Measurements from ENCODE around the gene CDK14.

CDK14 gene

DNA sequence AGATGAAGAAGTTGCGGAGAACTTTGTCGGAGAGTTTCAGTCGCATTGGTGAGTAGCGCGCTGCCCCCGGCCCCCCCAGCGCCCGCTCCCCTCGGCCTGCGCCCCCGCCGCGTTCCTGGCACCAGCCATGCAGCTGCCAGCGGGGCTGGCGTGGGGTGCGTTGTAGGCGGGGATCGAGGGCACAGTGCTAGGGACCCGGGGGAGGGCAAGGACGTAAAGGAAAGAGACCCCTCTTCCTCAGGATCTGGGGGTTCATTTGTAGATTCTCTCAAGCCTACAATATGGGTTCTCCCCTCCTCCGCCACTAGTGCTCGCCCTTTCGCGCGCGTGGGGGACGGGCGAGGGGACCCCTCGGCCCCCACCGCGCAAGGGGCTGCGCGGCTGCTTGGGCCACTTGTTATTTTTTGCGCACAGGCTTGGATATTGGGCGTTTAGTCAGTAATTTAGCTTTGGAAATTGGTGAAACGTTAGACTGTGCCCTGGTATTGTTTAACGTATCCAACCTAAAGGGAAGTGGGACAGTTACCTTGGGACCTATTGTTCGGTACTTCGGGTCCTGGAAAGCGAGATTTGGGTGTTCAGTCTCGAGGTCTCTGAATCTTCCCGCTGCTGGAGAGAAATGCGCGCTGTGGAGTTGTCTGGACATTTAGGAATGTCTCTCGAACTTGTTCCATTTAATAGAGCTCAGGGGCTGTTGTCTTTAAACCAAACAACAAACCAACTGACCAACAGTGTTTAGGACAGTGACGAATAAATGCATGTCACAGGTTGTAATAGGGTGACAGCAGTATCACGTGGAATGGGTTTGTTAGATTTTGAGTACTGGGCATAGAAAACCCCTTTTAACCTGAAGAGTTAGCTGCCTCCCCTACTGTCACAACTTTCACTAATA is 796 bp downstream of the CDK14 start:
- DNase-seq (ENCODE audit: low read depth in 2 of 2): no peak

GRCh38 chr7:90597563-90598253 is 1.6 kb downstream of the CDK14 start:
- no peak for DNase-seq (ENCODE audit: low read depth in 2 of 2)

DNA sequence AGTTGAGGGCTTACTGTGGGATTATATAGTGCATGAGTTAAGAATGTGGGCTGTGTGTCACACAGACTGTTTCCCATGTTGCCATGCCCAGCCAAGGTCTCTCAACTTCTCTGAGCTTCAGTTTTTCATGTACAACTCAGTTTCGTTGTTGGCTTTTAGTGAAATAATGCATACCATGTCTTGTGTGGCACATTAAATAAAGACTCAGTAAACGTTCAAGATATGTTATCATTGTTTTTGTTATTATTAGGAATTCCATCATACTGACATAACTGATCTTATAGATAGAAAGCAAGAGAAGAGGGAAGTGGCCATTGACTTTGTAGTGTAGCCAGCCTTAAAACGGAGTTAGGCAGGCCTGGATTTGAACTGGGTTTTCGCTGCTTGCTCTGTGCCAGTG is 2.9 kb downstream of the CDK14 start:
- no peak for DNase-seq (ENCODE audit: low read depth in 2 of 2)

DNA sequence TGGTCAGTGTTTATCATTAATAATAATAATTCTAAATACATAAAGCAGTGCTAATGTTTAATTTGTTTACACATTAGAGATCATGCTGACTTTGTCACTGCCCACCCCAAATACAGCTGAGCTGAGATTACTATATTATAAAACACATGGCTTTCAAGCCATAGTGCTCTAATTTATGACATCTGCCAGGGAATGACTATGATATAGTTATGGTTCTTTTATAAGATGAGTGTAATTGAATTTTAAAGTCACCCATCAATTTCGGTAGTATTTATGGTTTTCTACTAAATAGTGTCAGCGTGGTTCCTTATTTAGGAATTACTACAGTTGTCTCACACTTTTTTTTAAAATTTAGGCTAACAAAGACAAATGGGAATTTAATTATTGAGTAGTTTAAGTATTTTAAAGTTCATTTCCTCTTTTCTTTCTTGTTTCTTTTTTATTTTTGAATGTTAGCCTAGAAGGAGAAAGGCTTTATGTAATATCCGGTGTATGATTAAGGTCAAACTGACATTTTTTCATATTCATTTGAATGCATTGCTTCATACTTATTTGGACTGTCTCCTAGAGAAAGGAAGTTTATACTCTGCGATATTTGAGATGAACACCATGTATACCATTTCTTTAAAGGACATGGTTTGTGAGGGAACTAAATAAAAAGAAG is 3.9 kb downstream of the CDK14 start:
- no peak for DNase-seq (ENCODE audit: low read depth in 2 of 2)

DNA sequence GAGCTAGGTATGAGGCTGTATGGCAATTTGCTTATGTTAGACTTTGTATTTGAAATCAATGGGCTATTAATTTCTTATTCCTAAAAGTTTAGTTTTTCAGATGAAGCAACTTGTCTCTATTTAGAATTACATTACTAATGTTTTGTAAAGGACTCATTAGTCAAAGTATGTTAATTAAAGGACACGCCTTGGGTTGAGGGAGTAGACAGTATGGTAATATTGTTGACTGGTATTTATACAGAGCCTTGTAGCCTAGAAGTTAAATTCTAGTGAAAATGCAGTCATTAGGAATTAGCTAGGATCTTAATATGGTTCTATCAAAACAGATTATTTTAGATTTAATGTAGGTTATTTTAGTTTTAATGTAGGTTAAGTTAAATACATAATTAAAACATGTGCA is 6.2 kb downstream of the CDK14 start:
- DNase-seq (ENCODE audit: low read depth in 2 of 2): no peak

DNA sequence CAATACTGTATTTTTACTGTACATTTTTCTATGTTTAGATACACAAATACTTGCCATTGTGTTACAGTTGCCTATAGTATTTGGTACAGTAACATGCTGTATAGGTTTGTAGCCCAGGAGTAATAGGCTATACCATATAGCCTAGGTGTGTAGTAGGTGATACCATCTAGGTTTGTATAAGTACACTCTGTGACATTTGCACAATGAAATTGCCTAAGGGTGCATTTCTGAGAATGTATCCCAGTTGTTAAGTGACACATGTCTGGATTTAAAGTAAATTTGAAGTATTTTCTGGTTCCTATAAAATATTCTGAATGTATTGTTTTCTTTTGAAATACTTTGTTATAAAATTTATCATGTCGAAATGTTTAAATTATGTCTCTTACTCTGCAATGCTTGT is 7.2 kb downstream of the CDK14 start:
- DNase-seq (ENCODE audit: low read depth in 2 of 2): no peak

DNA sequence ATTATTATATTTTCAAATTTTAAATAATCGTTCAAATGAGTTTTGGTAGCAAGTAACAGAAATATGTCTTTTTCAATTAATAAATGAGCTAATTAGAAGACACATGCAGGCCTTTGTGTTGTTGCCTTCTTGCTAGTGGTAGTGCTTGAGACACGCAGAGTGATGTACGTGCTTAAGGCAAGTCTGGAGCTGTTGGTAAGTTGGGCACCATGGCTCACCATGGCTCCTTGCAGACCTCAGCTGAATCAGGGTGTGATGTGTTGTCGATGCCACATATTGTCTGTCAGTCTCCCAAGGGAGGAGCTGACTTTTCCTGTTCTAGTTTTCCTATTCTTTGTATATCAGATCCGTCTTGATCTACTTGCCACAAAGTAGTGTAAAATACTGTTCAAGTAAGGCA is 8.3 kb downstream of the CDK14 start:
- DNase-seq (ENCODE audit: low read depth in 2 of 2): no peak

- no peak for DNase-seq (ENCODE audit: low read depth in 2 of 2)
These were observed 8.9 kb downstream of the CDK14 start for GRCh38 chr7:90605055-90605454.

DNA sequence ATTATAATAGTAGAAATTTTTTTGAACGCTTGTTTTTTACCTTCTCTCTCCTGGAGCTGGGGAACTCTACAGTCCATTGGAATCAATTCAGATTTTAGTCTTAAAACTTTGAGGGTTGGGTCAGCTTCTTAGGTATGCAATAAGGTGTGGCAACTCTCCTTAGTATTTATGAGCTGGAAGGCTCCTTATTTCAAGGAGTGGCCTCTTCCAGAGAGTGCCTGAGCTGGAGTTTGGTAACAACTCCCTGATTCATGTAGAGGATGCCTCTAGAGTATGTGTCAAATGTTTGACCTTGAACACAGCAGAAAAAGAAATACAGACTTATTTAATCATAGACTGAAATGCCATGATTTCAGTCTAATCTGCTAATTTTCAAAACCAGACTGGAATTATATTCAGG is 11.1 kb downstream of the CDK14 start:
- DNase-seq (ENCODE audit: low read depth in 2 of 2): no peak

DNA sequence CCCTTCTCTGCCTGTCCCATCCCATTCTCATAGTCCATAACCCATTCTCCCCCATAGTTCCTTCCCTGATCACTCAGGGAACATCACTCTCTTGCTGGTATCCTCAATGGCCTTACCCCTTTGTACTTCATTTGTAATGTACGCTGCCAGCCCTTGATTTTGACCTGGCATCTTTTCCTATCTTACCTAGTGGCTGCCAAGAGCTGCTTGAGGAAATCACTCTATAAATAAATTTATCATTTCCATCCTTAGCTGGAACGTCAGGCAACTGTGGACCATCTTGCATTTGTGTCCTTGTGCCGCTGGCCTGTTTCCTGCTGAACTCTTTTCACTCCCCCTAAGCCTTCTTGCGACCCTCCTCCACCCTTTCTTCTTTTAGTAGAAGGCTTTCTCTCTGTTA is 14.0 kb downstream of the CDK14 start:
- no peak for DNase-seq (ENCODE audit: low read depth in 2 of 2)

DNA sequence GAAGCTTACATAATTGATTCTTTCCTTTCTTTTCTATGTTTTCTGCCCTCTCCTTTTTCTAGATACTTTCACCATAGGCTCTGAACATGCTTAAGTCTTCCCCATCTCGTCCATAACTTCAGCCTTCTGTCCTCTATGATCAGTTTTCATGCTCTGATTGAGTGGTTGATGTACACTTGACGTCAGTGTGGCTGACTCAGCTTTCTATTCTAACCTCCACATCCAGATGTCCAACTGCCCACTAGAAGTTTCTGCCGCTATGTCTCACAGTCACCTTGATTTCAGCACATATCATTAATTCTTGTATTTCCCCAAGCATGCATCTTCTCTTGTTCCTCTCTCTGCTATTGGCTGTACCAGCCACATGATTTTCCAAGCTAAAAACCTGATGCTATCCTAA is 15.0 kb downstream of the CDK14 start:
- DNase-seq (ENCODE audit: low read depth in 2 of 2): no peak

- no peak for DNase-seq (ENCODE audit: low read depth in 2 of 2)
These were observed 17.0 kb downstream of the CDK14 start for GRCh38 chr7:90613088-90613498.

GRCh38 chr7:90617442-90617841 is 21.3 kb downstream of the CDK14 start:
- DNase-seq (ENCODE audit: low read depth in 2 of 2): no peak

DNA sequence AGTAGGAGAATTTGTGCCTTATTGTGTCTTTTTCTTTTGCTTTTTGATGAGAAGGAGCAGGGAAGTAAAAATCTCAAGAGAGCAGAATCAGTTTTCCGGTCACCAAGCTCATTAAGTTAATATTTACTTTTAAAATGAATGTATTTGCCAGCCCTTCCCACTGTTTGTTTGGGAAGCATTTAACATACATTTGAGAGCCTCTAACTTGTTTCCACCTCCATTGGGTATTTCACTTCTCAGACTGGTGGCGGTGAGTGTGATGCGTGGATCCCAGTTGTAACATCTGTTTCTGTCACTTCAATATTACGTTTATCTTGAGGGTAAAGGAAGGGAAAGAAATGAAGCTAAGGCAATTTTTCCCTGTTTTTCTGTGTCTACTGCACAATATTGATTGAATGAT is 22.8 kb downstream of the CDK14 start:
- DNase-seq (ENCODE audit: low read depth in 2 of 2): no peak

GRCh38 chr7:90621125-90621746 is 25.1 kb downstream of the CDK14 start:
- DNase-seq (ENCODE audit: low read depth in 2 of 2): no peak

DNA sequence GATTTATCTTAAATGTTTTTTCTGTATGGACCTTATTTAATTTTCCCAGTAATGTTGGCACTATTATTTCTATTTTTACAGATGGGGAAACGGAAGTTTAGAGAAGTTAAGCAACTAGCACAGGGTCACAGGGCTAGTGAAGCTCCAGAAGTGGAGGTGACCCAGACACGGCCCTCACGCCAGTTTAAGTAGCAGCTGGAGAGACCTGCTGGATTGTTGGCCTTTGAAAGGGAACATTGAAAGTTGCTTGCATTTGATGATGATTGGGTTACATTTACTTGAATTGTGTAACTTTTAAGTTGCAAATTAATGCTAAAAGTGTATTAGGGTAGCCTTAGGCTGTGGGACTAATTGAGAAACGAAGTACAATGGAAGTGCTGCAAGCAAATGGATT is 25.6 kb downstream of the CDK14 start:
- no peak for DNase-seq (ENCODE audit: low read depth in 2 of 2)

GRCh38 chr7:90622670-90623069 is 26.5 kb downstream of the CDK14 start:
- no peak for DNase-seq (ENCODE audit: low read depth in 2 of 2)

DNA sequence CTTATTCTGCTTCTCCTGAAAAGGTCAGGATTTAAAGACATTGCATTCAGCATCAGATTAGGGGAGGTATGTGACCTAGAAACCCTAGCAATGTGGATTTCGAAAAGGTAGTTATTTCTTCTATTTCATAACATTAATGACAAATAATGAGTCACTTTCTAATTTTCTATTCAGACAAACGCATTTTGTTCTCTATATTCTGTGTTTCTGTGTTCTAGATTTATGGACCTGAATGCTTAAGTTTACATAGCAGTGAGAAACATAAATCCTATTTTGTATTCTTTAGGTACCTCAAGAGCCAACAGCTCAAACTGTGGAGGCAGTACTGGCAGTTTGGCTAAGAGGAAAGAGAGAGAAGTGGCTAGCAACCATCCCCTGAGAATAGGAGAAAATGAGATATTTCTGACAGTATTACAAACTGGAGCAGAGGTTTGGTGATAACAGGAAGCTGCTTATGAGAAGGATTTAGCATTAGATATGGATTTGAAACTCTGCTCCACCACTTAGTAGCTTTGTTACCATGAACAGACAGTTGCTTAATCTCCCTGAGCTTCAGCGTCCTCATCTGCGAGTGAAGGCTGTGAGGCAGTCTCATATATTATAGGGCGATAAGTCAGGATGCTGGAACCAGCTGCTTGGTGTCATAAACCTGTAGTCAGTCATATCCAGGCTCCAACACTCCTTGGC is 28.2 kb downstream of the CDK14 start:
- DNase-seq (ENCODE audit: low read depth in 2 of 2): no peak

DNA sequence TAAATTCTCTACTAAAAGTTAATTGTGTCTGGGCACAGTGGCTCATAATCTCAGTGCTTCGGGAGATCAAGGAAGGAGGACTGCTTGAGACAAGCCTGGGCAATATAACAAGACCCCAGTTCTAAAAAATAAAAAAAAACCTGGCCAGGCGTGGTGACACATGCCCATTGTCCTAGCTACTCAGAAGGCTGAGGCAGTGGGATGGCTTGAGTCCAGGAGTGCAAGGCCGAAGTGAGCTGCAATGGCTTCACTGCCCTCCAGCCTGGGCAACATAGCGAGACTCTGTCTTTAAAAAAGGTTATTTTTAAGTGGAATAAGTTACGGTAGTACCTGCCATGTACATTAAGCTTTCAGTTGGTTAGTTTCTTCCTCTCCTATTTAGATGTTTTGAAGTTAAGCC is 28.9 kb downstream of the CDK14 start:
- no peak for DNase-seq (ENCODE audit: low read depth in 2 of 2)

DNA sequence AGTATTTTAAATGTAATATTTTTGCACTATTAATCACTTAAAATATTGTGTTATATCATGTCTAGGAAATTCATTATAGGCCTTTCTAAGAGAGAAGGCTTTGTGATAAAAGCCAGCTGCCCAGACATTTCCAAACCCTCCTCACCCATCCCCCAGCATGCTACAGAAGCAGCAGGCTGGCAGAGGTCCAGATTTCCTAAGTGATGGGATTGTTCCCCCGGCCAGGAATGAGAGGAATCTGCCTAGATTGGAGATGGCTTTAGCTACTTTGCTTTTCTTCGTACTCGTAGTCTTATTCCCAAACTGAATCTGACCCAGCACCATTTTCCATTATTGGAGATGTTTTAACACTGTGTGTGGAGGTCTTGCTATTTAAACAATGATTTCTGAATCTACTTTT is 29.4 kb downstream of the CDK14 start:
- DNase-seq (ENCODE audit: low read depth in 2 of 2): no peak

DNA sequence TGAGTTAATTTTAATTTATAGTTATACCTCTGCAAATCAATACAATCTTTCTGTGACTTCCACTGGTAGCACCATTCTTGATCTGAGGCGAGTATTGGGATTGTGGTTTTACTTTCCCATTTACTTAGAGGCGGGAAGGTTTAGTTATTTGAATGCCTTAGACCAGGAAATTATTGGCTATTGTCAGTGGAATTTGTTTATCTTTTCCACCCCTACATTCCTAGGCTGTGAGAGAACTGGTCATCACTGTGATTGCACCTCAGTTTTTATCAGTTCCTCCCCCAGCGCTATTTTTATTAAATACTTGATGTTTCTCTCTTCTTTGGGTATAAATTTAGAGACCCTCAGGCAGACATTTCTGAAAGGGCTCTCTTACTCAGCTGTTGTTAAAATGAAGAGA is 29.9 kb downstream of the CDK14 start:
- DNase-seq (ENCODE audit: low read depth in 2 of 2): no peak
